Activated B cell treated with CpG ODN at 0.5 μM for 24 hours (primary cell): ENCODE measurements around the gene ARRB1. TPM values are rescaled to one million over a fixed set of nuclear protein-coding genes. Genes with fewer than 3 reads are reported as not detected.
A peak's percentile ranks its signal among the peaks of the same experiment; 100 is the strongest.

Experiments
- ATAC-seq: fragments of 200-7000 bp; cut with Tn5 transposase; one replicate; pipeline ENCODE4 v1.10.0; 2021; ENCODE audit warnings: low read depth, mild to moderate bottlenecking, moderate library complexity
- CTCF ChIA-PET: fragments of 350-600 bp; sonication (Branson Sonifier 250); formaldehyde crosslinking; loops from one replicate; lab custom pipeline; 2021; ENCODE audit warnings: antibody characterized with exemption; lab: Charles Lee
- POLR2A ChIA-PET: fragments of 350-600 bp; sonication (Branson Sonifier 250); formaldehyde crosslinking; loops from one replicate; lab custom pipeline; 2021; ENCODE audit warnings: antibody characterized with exemption; lab: Charles Lee
- DNase-seq: peaks from one replicate; pipeline ENCODE4 v3.0.0; 2022
- H3K27ac Mint-ChIP-seq: one replicate; pipeline ENCODE4 v1.8.0; 2020; ENCODE audit warnings: mixed read lengths
- H3K27me3 Mint-ChIP-seq: one replicate; pipeline ENCODE4 v1.8.0; 2021; ENCODE audit warnings: mixed read lengths
- H3K36me3 Mint-ChIP-seq: one replicate; pipeline ENCODE4 v1.8.0; 2021; ENCODE audit warnings: low read depth, mixed read lengths
- H3K4me1 Mint-ChIP-seq: one replicate; pipeline ENCODE4 v1.8.0; 2021; ENCODE audit warnings: mixed read lengths
- H3K4me3 Mint-ChIP-seq: one replicate; pipeline ENCODE4 v1.8.0; 2020; ENCODE audit warnings: mild to moderate bottlenecking, mixed read lengths
- H3K9me3 Mint-ChIP-seq: one replicate; pipeline ENCODE4 v1.8.0; 2020; ENCODE audit warnings: mixed read lengths
- intact Hi-C: fragments of 100-400 bp; cut with micrococcal nuclease; formaldehyde crosslinking; loops from one replicate; pipeline ENCODE4 v1.15.1; 2024
- total RNA-seq: library from RNA; stranded (reverse); gene quantifications from 2 replicates; pipeline ENCODE4 v1.2.3, GENCODE V29; 2022
- TF ChIP-seq, protein P1 (sequence below): fragments of 200-600 bp; IDR thresholded peaks from one replicate; pipeline ENCODE4 v1.8.0; 2022; ENCODE audit warnings: antibody characterized with exemption, mild to moderate bottlenecking

Gene ARRB1
- total RNA-seq, 1 donor from 2014 or later: 0.62 TPM

DNA sequence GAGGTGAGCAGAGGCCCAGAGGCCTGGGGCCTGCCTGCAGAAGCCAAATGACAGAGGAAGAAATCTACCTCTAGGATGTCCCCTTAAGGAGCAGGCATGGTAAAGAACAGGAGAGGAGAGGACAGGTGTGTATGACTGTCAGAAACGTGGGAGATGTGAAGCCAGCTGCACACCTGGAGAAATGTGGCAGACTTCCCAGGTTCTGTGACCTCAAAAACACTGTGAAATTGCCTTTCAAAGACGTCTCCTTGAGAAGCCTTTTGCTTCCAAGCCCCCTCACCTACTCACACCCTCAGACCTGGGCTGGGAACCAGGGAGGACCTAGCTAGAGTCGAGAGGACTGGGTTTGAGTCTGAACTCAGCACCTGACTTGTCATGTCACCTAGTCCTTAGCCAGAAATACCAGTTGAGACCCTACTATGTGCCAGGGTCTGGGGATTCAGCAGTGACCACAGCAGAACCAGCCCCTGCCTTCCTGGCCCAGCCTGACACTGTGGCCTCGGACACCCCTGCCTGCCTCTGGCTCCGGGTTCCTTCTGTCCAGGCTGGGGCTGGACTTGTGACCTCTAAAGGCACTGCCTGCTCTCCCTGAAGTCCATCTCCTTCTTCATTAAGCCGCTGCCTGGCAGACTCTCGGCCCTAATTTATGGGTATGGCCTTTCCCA, 105.3 kb downstream of the ARRB1 start:
- Mint-ChIP-seq H3K9me3 (no peaks in the 10 kb centered on the region), H3K27me3 (peaks cover 34% of the 10 kb centered on the region), H3K4me3 (no peak overlapping the region), H3K4me1 (peaks cover 5% of the 10 kb centered on the region), H3K36me3 (no peaks in the 10 kb centered on the region), H3K27ac (no peak overlapping the region)
- DNase-seq (no peak), ATAC-seq (no peak)
- ChIA-PET POLR2A (no interaction called here), CTCF (interaction anchor here (2.2 to 4.5 kb wide), 2 partner anchors 105 to 106 kb away, joined by 12 to 125 read pairs; no protein-coding TSS in a partner anchor)
- TF ChIP-seq, protein P1, sequence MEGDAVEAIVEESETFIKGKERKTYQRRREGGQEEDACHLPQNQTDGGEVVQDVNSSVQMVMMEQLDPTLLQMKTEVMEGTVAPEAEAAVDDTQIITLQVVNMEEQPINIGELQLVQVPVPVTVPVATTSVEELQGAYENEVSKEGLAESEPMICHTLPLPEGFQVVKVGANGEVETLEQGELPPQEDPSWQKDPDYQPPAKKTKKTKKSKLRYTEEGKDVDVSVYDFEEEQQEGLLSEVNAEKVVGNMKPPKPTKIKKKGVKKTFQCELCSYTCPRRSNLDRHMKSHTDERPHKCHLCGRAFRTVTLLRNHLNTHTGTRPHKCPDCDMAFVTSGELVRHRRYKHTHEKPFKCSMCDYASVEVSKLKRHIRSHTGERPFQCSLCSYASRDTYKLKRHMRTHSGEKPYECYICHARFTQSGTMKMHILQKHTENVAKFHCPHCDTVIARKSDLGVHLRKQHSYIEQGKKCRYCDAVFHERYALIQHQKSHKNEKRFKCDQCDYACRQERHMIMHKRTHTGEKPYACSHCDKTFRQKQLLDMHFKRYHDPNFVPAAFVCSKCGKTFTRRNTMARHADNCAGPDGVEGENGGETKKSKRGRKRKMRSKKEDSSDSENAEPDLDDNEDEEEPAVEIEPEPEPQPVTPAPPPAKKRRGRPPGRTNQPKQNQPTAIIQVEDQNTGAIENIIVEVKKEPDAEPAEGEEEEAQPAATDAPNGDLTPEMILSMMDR: no peak
- intact Hi-C loops: no loop called here

DNA sequence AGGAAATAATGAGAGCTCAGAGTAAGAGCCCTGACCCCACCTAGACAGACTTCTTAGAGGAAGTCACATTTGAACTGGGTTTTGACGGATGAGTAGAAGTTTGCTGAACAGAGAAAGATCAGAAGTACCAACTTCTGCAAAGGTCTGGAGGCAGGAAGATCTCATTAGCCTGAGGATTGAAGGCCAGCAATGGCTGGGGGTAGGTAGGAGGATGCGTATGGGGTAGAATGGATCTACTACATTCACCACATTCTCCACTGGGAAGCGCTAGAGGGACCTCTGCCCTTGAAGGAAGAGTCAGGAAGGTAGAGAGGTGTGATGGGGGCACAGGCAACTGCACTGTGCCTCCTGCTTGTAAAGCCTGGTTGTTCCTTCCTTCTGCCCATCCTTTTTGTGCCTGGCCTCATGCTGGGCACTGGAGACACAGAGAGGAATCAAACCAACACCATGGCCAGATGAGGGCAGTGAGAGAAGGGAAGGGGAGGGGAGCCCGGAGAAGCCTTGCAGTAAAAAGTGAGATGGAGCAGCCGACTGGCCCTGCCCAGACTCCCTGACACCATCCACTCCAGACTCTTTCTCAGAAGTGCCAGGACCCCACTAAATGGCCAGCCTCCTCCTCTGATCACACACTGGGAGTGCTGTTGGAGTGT, 106.0 kb downstream of the ARRB1 start:
- intact Hi-C loops: no loop called here
- ATAC-seq (no peak), DNase-seq (no peak)
- Mint-ChIP-seq H3K36me3 (no peaks in the 10 kb centered on the region), H3K9me3 (no peaks in the 10 kb centered on the region), H3K4me1 (peaks cover 5% of the 10 kb centered on the region), H3K27ac (no peak overlapping the region), H3K27me3 (peaks cover 34% of the 10 kb centered on the region), H3K4me3 (no peak overlapping the region)
- POLR2A ChIA-PET: no interaction called here
- TF ChIP-seq, protein P1: no peak
- CTCF ChIA-PET: interaction anchor here (1.0 to 2.2 kb wide), 2 partner anchors 30 to 105 kb away, joined by 3 to 12 read pairs; no protein-coding TSS in a partner anchor

DNA sequence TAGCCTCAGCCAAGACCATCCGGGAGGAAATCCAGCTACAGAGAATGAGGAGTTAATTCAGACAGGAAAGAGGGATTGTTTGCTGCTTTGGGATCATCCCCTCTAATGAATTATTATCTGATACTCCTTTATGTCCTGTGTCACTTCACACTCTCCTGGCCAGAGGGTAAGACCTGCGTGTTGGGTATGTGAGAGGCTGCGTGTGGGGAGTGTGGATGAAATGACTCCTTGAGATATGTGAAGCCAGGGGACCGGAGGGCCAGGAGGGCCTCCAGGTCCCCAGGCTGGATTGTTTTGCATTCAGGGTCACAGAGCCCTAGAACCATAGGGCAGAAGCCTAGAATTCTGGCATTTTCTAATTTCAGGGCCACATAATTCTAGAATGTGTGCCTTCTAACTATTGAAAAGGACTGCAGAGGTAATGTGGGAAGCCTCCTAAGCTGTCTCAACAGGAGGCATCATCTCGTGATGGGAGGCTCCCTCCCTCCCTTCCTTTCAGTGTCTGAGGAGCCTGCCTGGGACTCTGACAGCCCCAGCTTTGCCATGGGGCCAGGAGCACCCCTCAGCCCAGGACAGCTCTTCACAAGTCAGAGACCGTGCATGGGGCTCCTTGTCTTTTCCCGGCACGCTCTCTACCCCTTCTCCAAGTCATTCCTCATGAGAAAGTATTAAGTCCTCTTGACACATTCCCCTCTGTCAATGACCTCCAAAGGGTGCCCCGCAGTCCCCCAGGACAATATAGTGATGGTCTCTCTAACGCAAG, 107.2 kb downstream of the ARRB1 start:
- CTCF ChIA-PET: interaction anchor here (1.0 to 2.2 kb wide), 3 partner anchors 31 to 315 kb away, joined by 3 to 12 read pairs (median 3); no protein-coding TSS in a partner anchor
- Mint-ChIP-seq H3K4me1 (peaks cover 10% of the 10 kb centered on the region), H3K36me3 (no peaks in the 10 kb centered on the region), H3K4me3 (no peak overlapping the region), H3K27me3 (peaks cover 33% of the 10 kb centered on the region), H3K27ac (no peak overlapping the region), H3K9me3 (no peaks in the 10 kb centered on the region)
- TF ChIP-seq, protein P1: no peak
- intact Hi-C loops: no loop called here
- ATAC-seq: no peak
- no peak for DNase-seq
- POLR2A ChIA-PET: no interaction called here

DNA sequence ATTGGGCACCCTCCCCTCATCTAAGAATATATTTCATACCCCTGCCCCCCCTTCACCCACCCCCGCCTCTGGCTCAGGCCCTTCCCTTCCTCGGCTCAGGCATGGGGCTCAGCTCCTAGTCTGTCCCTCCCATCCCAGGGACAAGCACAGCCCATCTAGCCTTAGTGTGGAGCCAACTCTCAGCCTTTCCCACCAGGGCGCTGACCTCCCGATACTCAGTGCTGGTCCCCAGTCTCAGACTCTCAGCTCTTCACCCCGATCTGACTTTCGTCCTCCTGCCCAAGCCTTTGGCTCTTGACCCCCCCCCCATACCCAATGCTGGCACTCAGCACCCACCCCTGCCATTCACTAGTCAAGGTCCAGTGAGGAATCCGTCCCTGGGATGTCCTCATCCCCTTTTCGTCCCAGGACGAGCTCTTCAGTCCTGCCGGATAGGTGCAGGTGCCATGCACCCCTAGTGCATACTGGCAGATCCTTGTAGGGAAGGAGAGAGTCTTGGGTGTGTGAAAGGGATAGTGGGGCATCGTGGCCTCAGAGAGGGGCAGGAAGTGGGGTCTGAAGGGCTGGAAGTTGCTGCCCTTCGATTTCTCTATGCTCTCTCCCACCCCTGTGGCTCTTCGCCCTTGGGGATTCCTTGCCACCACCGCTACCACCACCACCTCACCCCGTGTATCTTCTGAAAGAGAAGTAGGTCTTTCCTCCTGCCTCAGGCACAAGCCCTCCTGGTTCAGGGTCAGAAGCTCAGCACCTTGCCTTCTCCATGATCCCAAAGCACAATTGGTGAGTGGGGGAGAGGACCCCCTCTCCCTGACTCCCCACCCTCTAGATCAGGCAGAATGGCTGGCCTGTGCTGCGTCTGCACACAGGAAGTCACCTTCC, 108.5 kb downstream of the ARRB1 start:
- H3K9me3 Mint-ChIP-seq: no peaks in the 10 kb centered on the region
- no peaks in the 10 kb centered on the region for H3K36me3 Mint-ChIP-seq
- intact Hi-C loops: no loop called here
- H3K4me3 Mint-ChIP-seq: peak overlapping the region; percentile 73
- DNase-seq (no peak), ATAC-seq (no peak)
- ChIA-PET POLR2A (no interaction called here), CTCF (interaction anchor here (1.0 to 3.3 kb wide), 5 partner anchors 8 to 313 kb away, joined by 4 to 29 read pairs (median 6); no protein-coding TSS in a partner anchor)
- H3K27ac Mint-ChIP-seq: no peak overlapping the region
- H3K27me3 Mint-ChIP-seq: peaks cover 36% of the 10 kb centered on the region
- peaks cover 10% of the 10 kb centered on the region for H3K4me1 Mint-ChIP-seq
- TF ChIP-seq, protein P1: no peak
